Measurements from ENCODE around the gene ROR1.
"Not testable (repeated sequence)": the region's sequence is repeated elsewhere in the genome, so short reads cannot be mapped to it uniquely, and the experiment has no call there.

ROR1 gene

DNA sequence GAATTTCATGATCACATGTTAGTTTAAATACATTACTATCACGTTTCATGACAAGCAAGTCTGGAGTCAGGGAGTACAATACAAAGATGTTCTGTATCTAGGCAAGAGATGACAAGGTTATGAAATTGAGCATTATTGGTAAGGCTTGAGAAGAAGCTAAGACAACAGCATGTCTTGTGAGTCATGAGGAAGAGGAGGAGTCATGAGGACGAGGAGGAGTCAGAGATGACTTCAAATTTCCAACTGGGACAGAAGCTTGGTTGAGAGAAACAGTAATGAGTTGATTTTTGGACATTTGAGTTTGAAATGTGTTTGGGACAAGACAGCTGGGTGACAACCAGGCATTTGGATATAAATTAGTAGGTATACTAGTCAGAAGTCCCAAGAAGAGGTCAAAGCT lies 425.3 kb downstream of the ROR1 start:
- DNase-seq: no peak

DNA sequence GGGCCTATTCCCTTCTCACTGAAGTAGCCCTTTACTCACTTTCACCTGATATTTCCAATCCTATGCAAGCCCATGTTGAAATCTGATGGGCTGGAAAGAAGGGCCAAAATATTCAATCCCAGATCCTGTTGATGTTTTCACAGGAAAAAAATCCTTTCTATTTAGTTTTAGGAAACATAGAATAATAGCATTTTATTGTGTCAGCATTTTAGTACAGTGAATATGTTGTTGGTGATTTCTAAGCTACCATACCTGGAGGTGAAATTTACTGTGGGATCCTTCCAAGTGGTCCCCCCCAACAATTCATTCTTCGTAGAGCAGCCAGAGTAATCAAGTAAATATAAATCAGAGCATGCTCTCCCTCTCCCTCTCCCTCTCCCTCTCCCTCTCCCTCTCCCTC lies 426.2 kb downstream of the ROR1 start:
- no peak for DNase-seq

DNA sequence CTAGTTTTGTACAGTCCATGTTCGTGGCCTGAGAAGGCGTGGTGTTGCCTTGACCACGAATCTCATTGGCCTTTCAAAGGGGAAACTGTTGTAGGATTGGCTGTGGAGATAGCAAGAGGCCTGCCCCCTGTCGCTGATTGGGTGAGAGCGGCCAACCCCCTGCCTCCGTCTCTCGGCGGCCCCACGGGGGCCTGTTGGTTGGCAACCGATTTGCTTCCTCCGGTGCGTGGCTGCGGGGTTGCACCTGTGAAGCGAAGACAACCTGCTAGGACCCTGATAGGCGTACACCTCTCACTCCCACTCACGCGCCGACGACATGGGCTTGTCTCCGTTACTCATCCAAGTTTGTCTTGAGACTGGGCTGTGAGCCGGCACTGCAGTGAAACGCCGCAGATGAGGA lies 429.6 kb downstream of the ROR1 start, which contains the start of gene UBE2U:
Gene UBE2U (plus strand): TSS at position 204 of the 400 bp plus-strand sequence. CDS start 428 bp downstream, outside the sequence.
- no peak for DNase-seq

DNA sequence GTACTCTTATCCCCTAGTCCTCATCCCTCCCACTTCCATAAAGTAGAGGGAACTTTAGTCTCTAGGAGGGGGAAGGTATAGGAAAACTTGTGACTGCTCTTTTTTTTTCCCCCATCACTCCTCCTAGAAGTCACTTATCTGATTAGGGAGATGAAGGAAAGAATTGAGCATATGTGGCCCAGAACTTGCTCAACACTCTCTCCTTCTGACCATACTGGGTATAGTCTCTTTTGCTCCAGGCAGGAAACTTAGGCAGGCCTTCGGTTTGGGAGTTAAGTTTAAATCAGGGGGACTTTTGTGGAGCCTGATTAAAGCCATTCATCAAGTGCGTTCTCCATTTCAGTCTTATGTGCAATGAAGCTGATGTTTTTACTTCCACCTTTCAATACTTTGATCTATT lies 435.4 kb downstream of the ROR1 start:
- DNase-seq: no peak

DNA sequence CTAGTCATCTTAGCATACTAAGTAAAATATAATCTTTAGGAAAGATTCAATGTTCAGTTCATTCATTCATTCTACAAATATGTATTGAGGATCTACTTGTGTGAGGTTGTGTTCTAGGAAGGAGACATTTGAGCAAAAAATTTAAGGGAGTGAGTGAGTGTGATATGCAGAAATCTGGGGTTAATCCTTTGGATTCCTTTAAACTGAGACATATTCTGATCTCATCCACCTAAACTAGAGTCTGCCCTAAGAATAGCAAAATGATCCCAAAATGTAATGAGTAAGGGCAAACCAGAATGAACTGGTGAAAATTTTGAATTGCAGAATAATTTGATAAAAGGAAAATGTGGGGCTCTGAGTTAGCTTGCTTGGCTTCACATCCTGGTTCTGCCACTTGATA lies 438.2 kb downstream of the ROR1 start:
- no peak for DNase-seq

DNA sequence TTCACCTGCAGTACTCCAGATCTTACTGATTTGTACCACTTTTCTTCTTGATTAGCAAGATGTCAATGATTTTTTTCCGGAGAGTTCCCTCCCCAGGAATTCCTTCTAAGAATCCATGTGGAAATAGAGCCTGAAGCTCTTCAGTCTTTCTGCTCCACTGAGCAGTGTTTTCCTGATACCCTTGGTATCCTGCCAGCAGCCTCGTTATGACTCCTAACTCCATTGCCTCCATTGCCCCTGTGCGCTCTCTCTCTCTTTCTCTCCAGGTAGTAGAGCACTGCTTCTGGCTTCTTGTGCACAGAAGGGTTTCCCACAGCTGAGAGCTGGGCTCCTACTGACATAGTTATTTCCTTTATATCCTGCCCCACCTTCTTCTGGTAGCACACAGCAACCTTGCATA lies 441.8 kb downstream of the ROR1 start:
- DNase-seq: no peak

DNA sequence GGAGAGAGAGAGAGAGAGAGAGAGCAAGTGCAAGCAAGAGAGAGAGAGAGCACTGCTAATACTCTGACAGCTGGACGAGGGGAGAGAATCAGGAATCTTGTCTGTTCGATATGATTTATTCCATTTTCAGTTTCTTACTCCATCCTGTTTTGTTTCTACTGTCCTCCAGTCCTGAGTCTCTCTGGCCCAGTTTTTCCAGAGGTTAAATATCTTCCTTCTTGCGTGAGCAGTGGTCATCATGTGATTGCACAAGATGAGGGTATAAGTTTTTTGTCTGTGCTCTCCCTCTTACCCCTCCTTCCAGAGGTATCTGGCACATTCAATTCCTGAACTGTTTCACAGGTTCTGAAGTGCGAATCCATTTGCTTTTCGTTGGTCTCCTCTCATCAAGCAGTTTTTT lies 446.4 kb downstream of the ROR1 start:
- no peak for DNase-seq

DNA sequence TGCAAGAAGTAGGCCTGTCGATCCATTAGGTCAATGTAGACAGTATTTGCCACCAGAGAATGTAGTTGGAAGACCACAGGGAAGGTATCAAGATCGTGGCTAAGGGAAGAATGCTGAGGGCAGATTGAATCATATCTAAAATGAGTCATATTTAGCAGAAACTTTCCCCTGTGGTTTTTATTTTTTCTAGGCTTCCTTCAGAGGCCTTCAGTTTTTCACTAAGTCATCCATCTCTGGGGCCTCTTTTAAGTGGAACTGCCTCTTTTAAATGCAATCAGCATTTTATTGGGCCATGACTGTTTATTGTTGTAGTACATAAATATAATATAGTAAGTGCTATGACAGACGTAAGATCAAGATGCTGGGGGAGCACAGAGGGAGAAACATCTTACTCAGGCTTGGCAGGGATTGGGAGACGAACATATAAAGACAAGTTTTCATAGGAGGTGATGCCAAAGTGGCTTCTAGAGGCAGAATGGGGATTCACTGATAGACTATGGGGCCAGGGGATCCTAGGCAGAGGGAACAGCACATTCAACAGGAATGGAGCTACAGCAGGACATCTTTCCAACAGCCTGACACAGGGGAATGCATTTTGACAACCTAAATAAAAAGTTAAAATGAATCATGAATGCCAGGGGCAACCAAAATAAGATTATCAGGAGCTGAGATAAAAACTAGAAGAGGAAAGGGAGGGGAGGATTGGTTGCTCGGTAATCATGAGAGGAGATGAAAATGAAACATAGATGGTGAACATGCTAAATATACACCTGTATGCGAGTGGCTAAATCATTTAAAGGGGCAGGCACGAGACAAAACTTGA lies 449.7 kb downstream of the ROR1 start:
- DNase-seq: no peak

DNA sequence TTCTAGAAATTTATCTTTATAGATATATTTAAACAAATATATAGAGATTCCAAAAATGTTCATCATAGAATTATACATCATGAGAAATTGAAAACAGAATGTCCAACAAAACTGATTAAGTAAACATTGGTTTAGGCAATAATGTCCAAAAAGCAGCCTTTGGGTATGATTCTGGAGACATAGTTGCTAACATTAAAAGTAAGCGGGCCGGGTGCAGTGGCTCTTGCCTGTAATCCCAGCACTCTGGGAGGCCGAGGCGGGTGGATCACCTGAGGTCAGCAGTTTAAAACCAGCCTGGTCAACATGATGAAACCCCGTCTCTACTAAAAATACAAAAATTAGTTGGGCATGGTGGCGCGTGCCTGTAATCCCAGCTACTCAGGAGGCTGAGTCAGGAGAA lies 450.4 kb downstream of the ROR1 start:
- DNase-seq: not testable (repeated sequence)

DNA sequence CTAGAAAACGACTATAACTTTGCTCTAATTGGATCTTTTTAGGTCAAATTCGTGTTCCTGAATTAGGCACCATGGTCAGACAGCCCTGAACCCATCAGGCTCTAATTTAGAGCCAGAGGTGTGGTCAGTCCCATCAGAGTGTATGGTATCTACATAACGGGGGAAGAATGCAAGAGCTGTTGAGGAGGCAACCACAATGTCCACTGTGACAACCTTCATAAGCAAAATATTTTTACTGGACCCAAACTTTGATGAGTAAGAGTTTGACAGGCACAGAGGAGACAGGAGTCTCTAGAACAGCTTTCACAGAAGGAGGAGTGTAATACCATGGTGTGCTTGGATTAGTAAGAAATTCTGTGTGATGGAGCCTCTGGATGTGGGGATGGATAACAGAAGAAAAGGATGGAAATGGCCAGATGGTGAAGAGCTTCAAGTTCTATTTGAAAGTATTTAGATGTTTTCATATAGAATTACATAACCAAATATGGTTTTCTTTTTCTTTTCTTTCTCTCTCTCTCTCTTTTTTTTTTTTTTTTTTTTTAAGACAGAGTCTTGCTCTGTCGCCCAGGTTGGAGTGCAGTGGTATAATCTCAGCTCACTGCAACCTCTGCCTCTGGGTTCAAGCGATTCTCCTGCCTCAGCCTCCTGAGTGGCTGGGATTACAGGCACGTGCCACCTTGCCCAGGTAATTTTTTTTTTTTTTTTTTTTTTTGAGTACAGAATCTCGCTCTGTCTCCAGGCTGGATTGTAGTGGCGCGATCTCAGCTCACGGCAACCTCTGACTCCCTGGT lies 454.5 kb downstream of the ROR1 start:
- no peak for DNase-seq

DNA sequence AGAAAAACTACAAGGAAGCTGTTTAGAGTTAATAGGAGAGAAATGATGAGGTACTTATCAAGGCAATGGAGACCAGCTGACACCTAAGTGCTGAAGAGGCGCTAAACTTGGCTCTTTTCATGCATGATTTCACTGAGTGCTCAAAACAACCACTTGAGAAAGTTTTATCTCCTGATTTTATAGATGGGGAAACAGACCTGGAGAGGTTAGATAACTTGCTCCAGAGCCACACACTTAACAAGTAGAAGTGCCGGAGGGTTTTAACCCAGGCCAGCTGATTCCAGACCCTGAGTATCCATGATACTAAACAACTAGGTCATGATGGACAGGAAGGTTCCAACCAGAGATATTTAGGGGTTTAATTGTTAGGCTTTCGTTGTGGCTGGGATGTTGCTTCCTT lies 455.5 kb downstream of the ROR1 start:
- no peak for DNase-seq
